ENCODE results near the gene PGBD5. TPM values are rescaled to one million over a fixed set of nuclear protein-coding genes. Genes with fewer than 3 reads are reported as not detected.

The PGBD5 gene
- polyA plus RNA-seq, 1 of the 3 experiments (the other 2 are of a cell fraction): 0.15 TPM

DNA sequence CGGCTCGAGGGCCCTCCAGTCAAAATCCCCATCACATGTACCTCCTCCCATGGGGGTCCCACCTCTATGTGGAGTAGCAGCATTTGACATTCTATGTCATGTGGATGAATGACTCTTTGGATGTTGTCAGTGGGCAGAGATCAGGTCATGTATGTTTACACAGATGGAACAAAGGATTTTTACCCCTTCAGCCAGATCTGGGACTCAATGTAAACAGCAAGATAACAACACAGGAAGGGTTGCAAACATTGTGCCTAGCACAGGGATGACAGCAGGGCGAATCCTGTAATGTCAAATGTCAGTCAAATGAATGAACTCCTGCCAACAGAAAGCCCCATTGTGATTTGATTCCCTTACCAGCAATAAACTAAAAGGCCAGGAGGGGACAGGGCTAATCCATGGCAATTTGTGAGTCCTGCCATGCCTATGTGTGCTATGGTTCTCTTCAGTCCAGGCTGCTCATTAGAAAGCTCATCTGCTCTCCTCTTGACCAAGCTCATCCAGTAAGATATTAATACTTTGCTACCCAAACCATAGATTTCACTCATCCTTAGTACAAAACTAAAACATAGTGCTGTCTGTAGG lies 60.3 kb downstream of the PGBD5 start:
- TF ChIP-seq USF2 (IDR thresholded peaks at IDR 0.05; ENCODE audit: borderline replicate concordance, low read depth, low read length): no peak
- peak; percentile 18; the same call in 1 of the 2 replicates for TF ChIP-seq SMC3 (IDR thresholded peaks at IDR 0.05; ENCODE audit: low read depth, low read length)
- TF ChIP-seq RAD21 (IDR thresholded peaks at IDR 0.05; ENCODE audit: low read length): peak; percentile 55
- H3K36me3 ChIP-seq (replicated peaks in 1 of 2; ENCODE audit: control insufficient read depth in 1 of 2, insufficient read depth in 2 of 2, low read length in 1 of 2): no peaks in the 10 kb centered on the region
- H3K4me2 ChIP-seq: no peak overlapping the region
- H3K27ac ChIP-seq (ENCODE audit: low read depth in 2 of 2, low read length in 1 of 2): no peak overlapping the region
- DNase-seq: no peak
- no peaks in the 10 kb centered on the region for H3K9me2 ChIP-seq
- no peaks in the 10 kb centered on the region for H4K20me1 ChIP-seq (ENCODE audit: insufficient read depth)
- ChIA-PET POLR2A (no interaction called here), CTCF (interaction anchor here (0.7 to 0.9 kb wide), 2 partner anchors 13 to 216 kb away, joined by 4 to 5 read pairs; no protein-coding TSS in a partner anchor)
- 14% methylated on average over 3 of the region's 3 CpGs for WGBS (ENCODE audit: low lambda C conversion rate)
- no peaks in the 10 kb centered on the region for H3K27me3 ChIP-seq (ENCODE audit: insufficient read depth)
- no peak overlapping the region for H2AFZ ChIP-seq (ENCODE audit: low read depth)
- no peaks in the 10 kb centered on the region for H3K79me2 ChIP-seq (ENCODE audit: insufficient read depth)
- peaks cover 0 to 4% of the 10 kb centered on the region in 2 experiments; a peak in 1 of 4 replicates for H3K4me1 ChIP-seq (ENCODE audit: control insufficient read depth in 1 of 2, insufficient read depth in 2 of 2, low read depth in 1 of 2, low read length in 1 of 2)
- H3K9ac ChIP-seq: no peak overlapping the region
- H3F3A ChIP-seq (replicated peaks; ENCODE audit: insufficient read depth): no peaks in the 10 kb centered on the region
- no peak overlapping the region for H3K4me3 ChIP-seq (ENCODE audit: low read depth in 2 of 2, low read length in 1 of 2)
- H3K9me3 ChIP-seq: no peaks in the 10 kb centered on the region

DNA sequence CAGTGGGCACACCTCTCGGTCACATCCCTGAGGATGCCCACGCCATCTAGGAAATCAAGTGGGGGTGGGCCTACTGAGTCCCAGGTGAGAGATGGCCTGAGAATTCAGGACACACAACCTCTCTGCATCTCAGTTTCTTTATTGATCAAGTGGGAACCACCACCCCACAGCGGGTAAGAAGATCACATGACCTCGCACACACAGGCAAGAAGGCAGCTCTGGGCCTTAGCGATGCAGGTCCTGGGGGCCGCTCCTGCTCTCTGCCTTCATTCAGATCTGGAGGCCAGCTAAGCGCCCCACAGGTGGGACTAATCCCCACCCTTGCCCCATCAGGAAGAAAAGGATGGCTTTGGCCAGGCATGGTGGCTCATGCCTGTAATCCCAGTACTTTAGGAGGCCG lies 63.2 kb downstream of the PGBD5 start:
- no peak for DNase-seq
- no peaks in the 10 kb centered on the region for H3K9me3 ChIP-seq
- WGBS (ENCODE audit: low lambda C conversion rate): 32% methylated on average over 3 of the region's 8 CpGs
- H3K27ac ChIP-seq (ENCODE audit: low read depth in 2 of 2, low read length in 1 of 2): no peak overlapping the region
- no peaks in the 10 kb centered on the region for H3K9me2 ChIP-seq
- POLR2A ChIA-PET: no interaction called here
- no peaks in the 10 kb centered on the region for H3K36me3 ChIP-seq (replicated peaks in 1 of 2; ENCODE audit: control insufficient read depth in 1 of 2, insufficient read depth in 2 of 2, low read length in 1 of 2)
- no peak overlapping the region for H3K9ac ChIP-seq
- no peaks in the 10 kb centered on the region for H4K20me1 ChIP-seq (ENCODE audit: insufficient read depth)
- H3K27me3 ChIP-seq (ENCODE audit: insufficient read depth): no peaks in the 10 kb centered on the region
- no peak overlapping the region for H3K4me2 ChIP-seq
- H3K79me2 ChIP-seq (ENCODE audit: insufficient read depth): no peaks in the 10 kb centered on the region
- H3F3A ChIP-seq (replicated peaks; ENCODE audit: insufficient read depth): no peaks in the 10 kb centered on the region
- no peak overlapping the region for H3K4me3 ChIP-seq (ENCODE audit: low read depth in 2 of 2, low read length in 1 of 2)
- no peak overlapping the region for H2AFZ ChIP-seq (ENCODE audit: low read depth)
- TF ChIP-seq TEAD4 (IDR thresholded peaks at IDR 0.05; ENCODE audit: borderline replicate concordance, insufficient read depth): no peak
- no peak for TF ChIP-seq MAX (IDR thresholded peaks at IDR 0.05; ENCODE audit: low read depth)
- TF ChIP-seq CHD2 (IDR thresholded peaks at IDR 0.05; ENCODE audit: low read length, partially characterized antibody): no peak
- no peak for TF ChIP-seq EP300 (IDR thresholded peaks at IDR 0.05; ENCODE audit: borderline replicate concordance in 1 of 2, low read depth in 1 of 2, low read length in 1 of 2)
- TF ChIP-seq POLR2AphosphoS5 (IDR thresholded peaks at IDR 0.05; ENCODE audit: low read depth, low read length): no peak
- TF ChIP-seq EZH2phosphoT487 (IDR thresholded peaks at IDR 0.05; ENCODE audit: borderline replicate concordance, low read depth): no peak
- TF ChIP-seq SMC3 (IDR thresholded peaks at IDR 0.05; ENCODE audit: low read depth, low read length): no peak
- no peak for TF ChIP-seq NFIC (IDR thresholded peaks at IDR 0.05; ENCODE audit: borderline replicate concordance)
- TF ChIP-seq USF1 (IDR thresholded peaks at IDR 0.05; ENCODE audit: borderline replicate concordance, low read depth): no peak
- no peak for TF ChIP-seq JUND (IDR thresholded peaks at IDR 0.05)
- CTCF ChIA-PET: interaction anchor here (0.6 kb wide), 1 partner anchor 410 kb away, joined by 3 read pairs; no protein-coding TSS in a partner anchor
- peaks cover 0 to 4% of the 10 kb centered on the region in 2 experiments; a peak in 1 of 4 replicates for H3K4me1 ChIP-seq (ENCODE audit: control insufficient read depth in 1 of 2, insufficient read depth in 2 of 2, low read depth in 1 of 2, low read length in 1 of 2)

All from SK-N-SH (cell line).